Astrocyte of the cerebellum (primary cell): ENCODE results near the gene PLK1.

Experiments
- DNase-seq: peaks from one replicate; pipeline ENCODE4 v3.0.0-alpha.2; 2011; ENCODE audit warnings: low read depth
- H3K4me3 ChIP-seq: 2 replicates; pipeline ENCODE4 v1.5.1; 2011; ENCODE audit warnings: mild to moderate bottlenecking, low read depth, low read length, moderate library complexity
- CTCF ChIP-seq: IDR thresholded peaks from 2 replicates; pipeline ENCODE4 v1.5.1; 2012; ENCODE audit warnings: low read length, low read depth, moderate library complexity, mild to moderate bottlenecking; ENCODE audit errors: missing control alignments
- in situ Hi-C: cut with HindIII; loops from 2 replicates; pipeline ENCODE4 v1.10.0; 2017; ENCODE audit warnings: low sequenced_read_pairs

Gene PLK1

GRCh38 chr16:23702951-23703350 is 24.3 kb downstream of the PLK1 start:
- in situ Hi-C loops, result no loop called here
- no peak for TF ChIP-seq CTCF

GRCh38 chr16:23704772-23705516 is 26.3 kb downstream of the PLK1 start:
- H3K4me3 ChIP-seq, result no peak overlapping the region
- in situ Hi-C loops, result no loop called here
- TF ChIP-seq CTCF, result no peak
- DNase-seq, result no peak

More at GRCh38 chr16:23702951-23703350, 24.3 kb downstream of the PLK1 start:
- no peak overlapping the region for H3K4me3 ChIP-seq
- DNase-seq, result no peak

- DNase-seq, result no peak
- in situ Hi-C loops, result no loop called here
- TF ChIP-seq CTCF, result no peak
- H3K4me3 ChIP-seq, result no peak overlapping the region
Measured at GRCh38 chr16:23705517-23705902, 26.8 kb downstream of the PLK1 start.

GRCh38 chr16:23706439-23706838 is 27.8 kb downstream of the PLK1 start:
- TF ChIP-seq CTCF, result no peak

GRCh38 chr16:23709536-23709935 is 30.8 kb downstream of the PLK1 start:
- H3K4me3 ChIP-seq, result no peak overlapping the region
- TF ChIP-seq CTCF, result no peak
- in situ Hi-C loops, result no loop called here
- DNase-seq, result no peak

More at GRCh38 chr16:23706439-23706838, 27.8 kb downstream of the PLK1 start:
- H3K4me3 ChIP-seq, result no peak overlapping the region
- no peak for DNase-seq
- in situ Hi-C loops, result no loop called here

- in situ Hi-C loops, result no loop called here
- no peak for DNase-seq
- H3K4me3 ChIP-seq, result no peak overlapping the region
- no peak for TF ChIP-seq CTCF
Measured at GRCh38 chr16:23710008-23710407, 31.3 kb downstream of the PLK1 start.

GRCh38 chr16:23710504-23710903 is 31.8 kb downstream of the PLK1 start:
- in situ Hi-C loops, result no loop called here
- no peak for TF ChIP-seq CTCF
- no peak for DNase-seq
- H3K4me3 ChIP-seq, result no peak overlapping the region
